Stimulated activated CD4-positive, alpha-beta T cell treated with anti-CD3 and anti-CD28 coated beads, TNF-alpha, amount 100 ng/mL, for 48 hours (primary cell): ENCODE results near the gene ANKRD13A.
"Not testable (repeated sequence)": the region's sequence is repeated elsewhere in the genome, so short reads cannot be mapped to it uniquely, and the experiment has no call there.

Source experiments
- DNase-seq, 3 donors: peaks; one replicate each; pipeline ENCODE4 v3.0.0-alpha.2; 2020; ENCODE audit warnings: low read depth in 3 of 3

ANKRD13A gene

GRCh38 chr12:110007881-110008280 is 8.7 kb downstream of the ANKRD13A start:
- DNase-seq: no peak

GRCh38 chr12:110008681-110009398 is 9.6 kb downstream of the ANKRD13A start:
- not testable (repeated sequence) for DNase-seq

- no peak for DNase-seq
Observed at GRCh38 chr12:110010853-110011723, 11.9 kb downstream of the ANKRD13A start.

GRCh38 chr12:110012137-110012536 is 12.9 kb downstream of the ANKRD13A start:
- no peak for DNase-seq

GRCh38 chr12:110012659-110013058 is 13.4 kb downstream of the ANKRD13A start:
- no peak for DNase-seq

GRCh38 chr12:110015132-110015531 is 15.9 kb downstream of the ANKRD13A start:
- no peak for DNase-seq

- no peak for DNase-seq
Observed at GRCh38 chr12:110020956-110021355, 21.7 kb downstream of the ANKRD13A start.

GRCh38 chr12:110023059-110023980 is 24.1 kb downstream of the ANKRD13A start:
- DNase-seq: no peak

GRCh38 chr12:110024051-110024450 is 24.8 kb downstream of the ANKRD13A start:
- DNase-seq: no peak

GRCh38 chr12:110028323-110028722 is 29.1 kb downstream of the ANKRD13A start:
- no peak for DNase-seq

GRCh38 chr12:110029290-110029815 is 30.1 kb downstream of the ANKRD13A start:
- DNase-seq: no peak

- DNase-seq: no peak
Observed at GRCh38 chr12:110033888-110034287, 34.7 kb downstream of the ANKRD13A start.

GRCh38 chr12:110035534-110036104 is 36.4 kb downstream of the ANKRD13A start:
- no peak for DNase-seq

GRCh38 chr12:110037315-110037714 is 38.1 kb downstream of the ANKRD13A start:
- no peak for DNase-seq

GRCh38 chr12:110038741-110039084 is 39.5 kb downstream of the ANKRD13A start:
- no peak for DNase-seq

GRCh38 chr12:110039085-110039807 is 40.0 kb downstream of the ANKRD13A start:
- DNase-seq: no peak

- no peak for DNase-seq
Observed at GRCh38 chr12:110042264-110042663, 43.0 kb downstream of the ANKRD13A start.

GRCh38 chr12:110046451-110047187 is 47.4 kb downstream of the ANKRD13A start:
- no peak for DNase-seq

- DNase-seq: no peak
Observed at GRCh38 chr12:110047297-110047940, 48.2 kb downstream of the ANKRD13A start.
